ENCODE results near the gene ENDOV.

The ENDOV gene

DNA sequence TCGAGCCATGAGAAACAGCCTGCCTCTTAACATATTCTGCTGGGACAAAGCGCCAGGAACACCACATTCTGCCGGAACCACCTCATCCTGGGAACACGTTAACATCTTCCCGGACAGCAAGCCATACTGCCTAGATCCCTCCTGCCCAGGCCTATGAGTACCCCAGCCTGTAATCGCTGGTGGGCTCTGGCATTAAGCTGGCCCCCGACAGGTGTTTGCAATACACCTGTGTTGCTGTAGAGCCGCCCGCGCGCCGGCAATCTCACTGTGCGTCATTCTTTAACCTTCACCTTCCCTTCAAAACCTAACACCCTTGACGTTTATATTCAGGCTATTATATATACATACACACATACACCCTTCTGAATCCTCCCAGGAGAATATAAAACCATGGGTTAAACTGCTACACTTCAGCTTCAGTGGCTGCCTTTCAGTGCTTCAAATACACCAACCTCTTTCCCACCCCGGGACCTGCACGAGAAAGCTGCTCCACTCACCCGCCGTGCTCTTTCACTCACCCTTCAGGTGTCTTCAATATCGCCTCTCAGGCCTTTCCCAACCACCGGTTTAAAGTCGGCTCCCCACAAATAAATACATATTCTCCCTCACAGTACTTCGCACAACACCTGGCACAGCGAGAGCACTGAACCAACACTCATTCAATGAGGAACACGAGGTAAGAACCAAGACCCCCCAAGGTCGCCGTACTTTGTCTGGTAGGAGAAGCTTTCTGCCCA lies 1.0 kb upstream of the ENDOV start:
- Histone ChIP-seq H3K27ac (no peak overlapping the region), H3K36me3 (replicated peaks) (peaks cover 14% of the 10 kb centered on the region), H3K4me3 (ENCODE audit: low read depth, low read length) (peak overlapping the region; percentile 98), H3K27me3 (replicated peaks) (no peaks in the 10 kb centered on the region)
- TF ChIP-seq, protein P1, sequence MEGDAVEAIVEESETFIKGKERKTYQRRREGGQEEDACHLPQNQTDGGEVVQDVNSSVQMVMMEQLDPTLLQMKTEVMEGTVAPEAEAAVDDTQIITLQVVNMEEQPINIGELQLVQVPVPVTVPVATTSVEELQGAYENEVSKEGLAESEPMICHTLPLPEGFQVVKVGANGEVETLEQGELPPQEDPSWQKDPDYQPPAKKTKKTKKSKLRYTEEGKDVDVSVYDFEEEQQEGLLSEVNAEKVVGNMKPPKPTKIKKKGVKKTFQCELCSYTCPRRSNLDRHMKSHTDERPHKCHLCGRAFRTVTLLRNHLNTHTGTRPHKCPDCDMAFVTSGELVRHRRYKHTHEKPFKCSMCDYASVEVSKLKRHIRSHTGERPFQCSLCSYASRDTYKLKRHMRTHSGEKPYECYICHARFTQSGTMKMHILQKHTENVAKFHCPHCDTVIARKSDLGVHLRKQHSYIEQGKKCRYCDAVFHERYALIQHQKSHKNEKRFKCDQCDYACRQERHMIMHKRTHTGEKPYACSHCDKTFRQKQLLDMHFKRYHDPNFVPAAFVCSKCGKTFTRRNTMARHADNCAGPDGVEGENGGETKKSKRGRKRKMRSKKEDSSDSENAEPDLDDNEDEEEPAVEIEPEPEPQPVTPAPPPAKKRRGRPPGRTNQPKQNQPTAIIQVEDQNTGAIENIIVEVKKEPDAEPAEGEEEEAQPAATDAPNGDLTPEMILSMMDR (IDR thresholded peaks at IDR 0.05; ENCODE audit: low read depth, low read length, missing control alignments): no peak
- in situ Hi-C loops (cut with HindIII; ENCODE audit: low pct_ligation_motif_present, low sequenced_read_pairs): no loop called here
- no peak for DNase-seq

DNA sequence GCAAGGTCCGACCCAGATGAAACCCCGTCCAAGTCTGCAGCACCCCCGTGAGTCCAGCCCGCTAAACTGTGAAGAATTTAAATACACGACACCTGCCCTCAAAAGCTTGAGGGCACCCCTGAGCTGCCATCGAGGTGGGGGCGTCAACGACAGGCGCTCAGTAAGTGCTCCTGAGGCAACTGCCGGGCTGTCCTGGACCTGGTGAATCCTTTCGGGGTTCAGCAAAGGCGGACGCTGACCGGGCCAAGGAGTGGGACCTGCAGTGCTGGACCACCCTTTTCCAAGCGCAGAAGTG lies 512 bp upstream of the ENDOV start:
- DNase-seq: no peak
- Histone ChIP-seq H3K27ac (peak overlapping the region; percentile 99), H3K4me3 (ENCODE audit: low read depth, low read length) (peak overlapping the region; percentile 98), H3K36me3 (replicated peaks) (peaks cover 14% of the 10 kb centered on the region), H3K27me3 (replicated peaks) (no peaks in the 10 kb centered on the region)
- in situ Hi-C loops (cut with HindIII; ENCODE audit: low pct_ligation_motif_present, low sequenced_read_pairs): no loop called here
- TF ChIP-seq, protein P1 (IDR thresholded peaks at IDR 0.05; ENCODE audit: low read depth, low read length, missing control alignments): peak; percentile 20

DNA sequence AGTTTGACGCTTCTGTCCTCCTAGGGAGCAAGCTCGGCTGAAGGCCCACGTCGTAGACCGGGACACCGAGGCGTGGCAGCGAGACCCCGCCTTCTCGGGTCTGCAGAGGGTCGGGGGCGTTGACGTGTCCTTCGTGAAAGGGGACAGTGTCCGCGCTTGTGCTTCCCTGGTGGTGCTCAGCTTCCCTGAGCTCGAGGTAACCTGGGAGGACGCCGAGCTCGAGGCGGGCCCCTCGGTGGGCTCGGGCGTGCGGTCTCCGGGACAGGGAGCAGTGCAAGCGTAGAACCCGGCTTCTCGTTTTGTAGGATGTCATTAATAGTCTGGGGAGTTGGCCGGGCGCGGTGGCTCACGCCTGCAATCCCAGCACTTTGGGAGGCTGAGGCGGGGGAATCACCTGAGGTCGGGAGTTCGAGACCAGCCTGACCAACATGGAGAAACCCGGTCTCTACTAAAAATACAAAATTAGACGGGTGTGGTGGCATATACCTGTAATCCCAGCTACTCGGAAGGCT lies 715 bp downstream of the ENDOV start:
- DNase-seq: no peak
- Histone ChIP-seq H3K4me3 (ENCODE audit: low read depth, low read length) (peak overlapping the region; percentile 98), H3K27me3 (replicated peaks) (no peaks in the 10 kb centered on the region), H3K27ac (peak overlapping the region; percentile 99), H3K36me3 (replicated peaks) (peaks cover 16% of the 10 kb centered on the region)
- in situ Hi-C loops (cut with HindIII; ENCODE audit: low pct_ligation_motif_present, low sequenced_read_pairs): no loop called here
- TF ChIP-seq, protein P1 (IDR thresholded peaks at IDR 0.05; ENCODE audit: low read depth, low read length, missing control alignments): no peak

DNA sequence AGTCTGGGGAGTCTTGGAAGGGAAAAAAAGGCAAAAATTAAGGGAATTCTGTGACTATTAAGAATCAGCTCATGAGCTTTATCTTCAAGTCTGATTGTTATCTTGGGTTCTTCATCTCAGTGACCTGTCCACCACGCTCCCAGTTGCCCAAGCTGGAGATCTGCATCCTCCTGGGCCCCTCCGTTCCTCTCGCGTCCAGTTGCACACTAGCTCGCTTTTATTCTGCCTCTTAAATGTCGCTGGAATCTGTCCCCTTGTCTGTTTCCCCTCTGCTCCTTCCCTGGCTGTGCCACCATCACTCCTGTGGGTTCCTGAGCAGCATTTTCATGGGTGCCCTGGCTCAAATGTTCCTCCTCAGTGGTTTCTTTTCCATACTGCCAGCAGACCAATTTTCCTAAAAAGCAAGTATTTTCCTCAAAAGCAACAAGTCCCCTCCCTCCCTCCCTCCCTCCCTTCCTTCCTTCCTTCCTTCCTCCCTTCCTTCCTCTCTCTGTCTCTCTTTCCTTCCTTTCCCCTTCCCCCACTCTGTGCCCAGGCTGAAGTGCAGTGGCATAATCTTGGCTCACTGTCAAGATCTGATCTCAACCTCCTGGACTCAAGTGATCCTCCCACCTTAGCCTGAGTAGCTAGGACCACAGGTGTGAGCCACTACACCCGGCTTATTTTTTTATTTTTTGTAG lies 1.4 kb downstream of the ENDOV start:
- DNase-seq: no peak
- Histone ChIP-seq H3K4me3 (ENCODE audit: low read depth, low read length) (peak overlapping the region; percentile 98), H3K27me3 (replicated peaks) (no peaks in the 10 kb centered on the region), H3K27ac (no peak overlapping the region), H3K36me3 (replicated peaks) (peaks cover 16% of the 10 kb centered on the region)
- in situ Hi-C loops (cut with HindIII; ENCODE audit: low pct_ligation_motif_present, low sequenced_read_pairs): no loop called here
- TF ChIP-seq, protein P1 (IDR thresholded peaks at IDR 0.05; ENCODE audit: low read depth, low read length, missing control alignments): no peak

DNA sequence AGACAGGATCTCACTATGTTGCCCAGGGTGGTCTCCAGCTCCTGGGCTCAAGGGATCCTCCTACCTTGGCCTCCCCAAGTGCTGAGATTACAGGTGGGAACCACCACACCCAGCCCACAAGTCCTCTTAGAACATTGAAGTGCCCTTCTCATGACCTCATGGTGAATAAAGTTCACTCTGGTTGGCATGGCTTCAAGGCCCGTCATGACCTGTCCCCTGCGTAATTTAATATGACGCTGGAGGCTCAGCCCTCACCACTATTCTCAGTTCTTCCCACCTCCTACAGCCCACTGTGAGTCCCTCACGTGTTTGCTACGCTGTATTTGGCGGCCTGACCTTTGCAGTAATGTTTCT lies 1.9 kb downstream of the ENDOV start:
- H3K4me3 ChIP-seq (ENCODE audit: low read depth, low read length): no peak overlapping the region
- in situ Hi-C loops (cut with HindIII; ENCODE audit: low pct_ligation_motif_present, low sequenced_read_pairs): no loop called here
- no peak for DNase-seq
- H3K27me3 ChIP-seq (replicated peaks): no peaks in the 10 kb centered on the region
- peaks cover 16% of the 10 kb centered on the region for H3K36me3 ChIP-seq (replicated peaks)
- no peak overlapping the region for H3K27ac ChIP-seq
- TF ChIP-seq, protein P1 (IDR thresholded peaks at IDR 0.05; ENCODE audit: low read depth, low read length, missing control alignments): no peak

All from brain microvascular endothelial cell (primary cell).